Activated CD4-positive, alpha-beta T cell treated with anti-CD3 and anti-CD28 coated beads, Interleukin-2, amount 50 U/mL, for 48 hours (primary cell): ENCODE data around the gene TSPYL4.

Experiments
- DNase-seq, 2 experiments: peaks; one replicate each; pipeline ENCODE4 v3.0.0-alpha.2; 2020

The TSPYL4 gene

DNA sequence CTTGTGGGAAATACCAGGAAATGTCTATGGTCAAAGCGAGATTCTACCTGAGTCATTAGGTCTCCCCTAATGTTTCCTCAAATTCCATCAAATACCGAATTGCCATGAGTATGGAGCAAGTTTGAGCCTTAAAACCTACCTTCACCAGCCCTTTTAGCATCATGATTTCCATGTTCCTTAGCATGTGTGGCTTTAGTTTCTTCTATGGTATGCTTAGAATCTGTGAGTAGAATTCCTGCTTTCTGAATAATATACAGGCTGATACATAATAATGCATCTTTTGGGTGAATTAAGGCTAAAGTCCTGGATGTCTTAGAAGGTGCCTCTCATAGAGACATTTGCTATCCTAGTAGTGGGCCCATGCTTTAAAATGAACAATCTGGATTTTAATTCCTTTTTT lies 32.0 kb downstream of the TSPYL4 start:
- no peak for DNase-seq

DNA sequence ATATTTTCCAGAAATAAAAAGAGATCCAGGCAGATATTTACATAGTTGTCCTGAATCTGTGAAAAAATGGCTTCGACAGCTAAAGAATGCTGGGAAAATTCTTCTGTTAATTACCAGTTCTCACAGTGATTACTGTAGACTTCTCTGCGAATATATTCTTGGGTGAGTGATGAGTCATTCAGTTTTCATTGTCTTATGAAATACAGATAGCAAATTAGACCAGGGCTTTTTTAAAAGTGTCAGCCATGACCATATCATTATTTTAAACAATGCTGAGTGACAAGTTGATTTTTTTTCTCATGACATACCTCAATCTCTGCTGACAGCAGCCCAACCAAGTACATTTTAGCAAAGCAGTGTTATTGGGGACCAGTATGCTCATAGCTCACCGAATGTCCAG lies 32.8 kb downstream of the TSPYL4 start:
- no peak for DNase-seq

DNA sequence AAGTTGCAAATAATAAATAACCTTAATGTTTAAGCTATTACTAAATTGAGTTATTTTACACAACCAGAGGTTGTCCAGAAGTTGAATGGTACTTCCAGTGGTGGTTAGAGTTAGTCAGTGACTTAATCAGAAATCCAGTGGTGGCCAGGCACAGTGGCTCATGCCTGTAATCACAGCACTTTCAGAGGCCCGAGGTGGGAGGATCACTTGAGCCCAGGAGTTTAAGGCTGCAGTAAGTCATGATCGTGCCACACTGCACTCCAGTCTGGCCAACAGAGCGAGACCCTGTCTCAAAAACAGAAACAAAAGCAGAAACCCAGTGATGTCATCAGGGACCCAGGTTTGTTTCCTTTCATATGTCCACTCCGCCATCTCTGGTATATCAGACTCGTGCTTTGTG lies 35.0 kb downstream of the TSPYL4 start:
- DNase-seq: no peak

DNA sequence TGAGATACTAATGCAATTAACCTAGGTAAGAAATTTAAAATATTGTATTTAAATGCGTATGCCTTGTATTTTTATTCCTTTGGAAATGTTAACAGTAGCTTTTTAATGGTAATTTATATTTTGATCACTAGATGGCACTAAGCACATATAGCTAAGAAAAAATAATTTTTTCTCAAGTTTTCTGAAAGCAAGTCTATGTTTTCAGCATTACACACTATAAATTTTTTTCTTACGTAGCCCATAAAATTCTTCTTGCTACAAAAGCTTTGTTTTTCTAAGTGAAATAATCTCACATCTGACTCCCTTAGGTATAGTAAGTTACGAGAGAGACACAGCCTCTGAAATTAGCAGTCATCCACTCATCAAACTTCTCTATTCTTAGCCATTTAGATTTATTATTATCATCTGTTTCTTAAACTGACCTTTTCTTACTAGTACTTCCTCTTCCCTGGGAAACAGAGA lies 35.7 kb downstream of the TSPYL4 start:
- no peak for DNase-seq

DNA sequence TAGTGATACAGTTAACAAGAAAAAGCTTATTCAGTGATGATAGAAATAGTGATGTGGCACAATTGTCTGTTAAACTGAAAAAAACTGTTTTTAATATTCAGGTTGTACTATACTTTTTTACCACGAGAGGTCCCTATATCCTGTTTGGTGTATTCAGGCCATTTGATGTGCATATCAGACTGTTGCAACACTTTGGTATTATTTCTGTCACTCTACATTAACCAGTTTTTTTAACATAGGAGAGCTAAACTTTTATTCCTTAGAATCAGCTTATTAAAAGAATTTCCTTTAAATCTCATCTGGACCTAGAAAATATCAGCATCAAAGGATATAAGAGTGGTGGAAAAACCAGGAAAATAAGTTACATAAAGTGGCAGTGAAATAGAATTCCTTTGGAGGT lies 36.8 kb downstream of the TSPYL4 start:
- DNase-seq: no peak

DNA sequence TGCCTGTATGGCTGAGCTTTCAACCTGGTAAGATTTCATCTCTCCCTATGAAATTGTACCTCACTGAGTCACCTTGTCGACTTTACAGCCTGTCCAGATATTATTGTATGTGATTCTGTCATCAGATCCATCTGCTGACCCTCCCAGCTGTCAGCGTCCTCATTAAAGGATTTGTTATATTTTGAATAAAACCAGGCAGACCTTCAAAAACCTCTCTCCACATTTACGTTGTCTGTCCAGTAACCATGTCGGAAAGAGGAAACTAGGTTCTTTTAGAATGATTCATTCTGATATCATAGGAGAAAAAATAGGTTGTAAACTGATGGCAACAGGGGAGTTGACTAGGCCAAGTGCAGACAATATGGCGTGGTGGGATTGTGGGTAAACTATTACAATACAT lies 38.5 kb downstream of the TSPYL4 start:
- DNase-seq: no peak

DNA sequence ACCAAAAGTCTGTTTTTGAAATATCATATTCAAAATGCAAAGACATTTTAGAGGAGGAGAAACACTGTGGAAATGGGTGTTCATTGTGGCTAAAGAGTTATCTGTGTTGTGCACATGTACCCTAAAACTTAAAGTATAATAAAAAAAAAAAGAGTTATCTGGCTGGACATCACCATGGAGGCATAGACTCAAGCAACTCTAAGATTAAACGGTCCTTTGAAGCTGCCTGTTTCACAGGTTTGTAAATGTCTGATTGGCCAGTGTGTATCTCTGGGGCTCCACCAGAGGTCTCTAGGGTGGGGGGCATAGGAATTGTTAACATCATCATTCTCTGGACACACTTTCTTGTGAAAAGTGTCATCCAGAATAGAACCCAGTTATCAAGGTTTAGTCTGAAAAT lies 39.2 kb downstream of the TSPYL4 start:
- DNase-seq: no peak

DNA sequence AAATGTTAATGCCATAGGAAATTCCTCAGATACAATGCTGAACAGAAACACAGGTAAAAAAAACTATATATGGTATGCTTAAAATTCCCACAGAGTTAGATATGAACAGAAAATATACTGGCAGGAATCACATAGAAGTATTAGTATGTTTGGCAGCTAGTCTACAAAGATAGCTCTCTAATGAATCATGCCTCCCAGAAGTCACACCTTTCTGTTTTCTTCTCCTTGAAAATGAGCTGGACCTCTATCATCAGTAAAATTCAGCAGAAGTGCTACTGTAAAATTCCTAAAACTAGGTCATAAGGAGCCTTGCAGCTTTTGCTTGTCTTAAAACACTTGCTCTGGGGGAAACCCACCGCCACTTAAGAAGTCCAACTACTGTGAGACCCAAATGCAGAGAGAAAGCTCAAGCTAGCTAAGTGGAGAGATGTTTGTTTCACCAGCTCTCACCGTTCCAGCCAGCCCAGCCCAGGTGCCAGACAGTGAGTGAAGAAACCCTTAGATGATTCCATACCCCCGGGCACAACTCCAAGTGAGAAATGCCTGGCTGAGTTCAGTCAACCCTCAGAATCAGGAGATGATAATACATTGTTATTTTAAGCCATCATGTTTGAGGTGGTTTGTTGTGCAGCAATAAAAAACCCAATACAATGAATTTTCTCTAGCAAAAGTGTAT lies 43.0 kb downstream of the TSPYL4 start:
- no peak for DNase-seq

DNA sequence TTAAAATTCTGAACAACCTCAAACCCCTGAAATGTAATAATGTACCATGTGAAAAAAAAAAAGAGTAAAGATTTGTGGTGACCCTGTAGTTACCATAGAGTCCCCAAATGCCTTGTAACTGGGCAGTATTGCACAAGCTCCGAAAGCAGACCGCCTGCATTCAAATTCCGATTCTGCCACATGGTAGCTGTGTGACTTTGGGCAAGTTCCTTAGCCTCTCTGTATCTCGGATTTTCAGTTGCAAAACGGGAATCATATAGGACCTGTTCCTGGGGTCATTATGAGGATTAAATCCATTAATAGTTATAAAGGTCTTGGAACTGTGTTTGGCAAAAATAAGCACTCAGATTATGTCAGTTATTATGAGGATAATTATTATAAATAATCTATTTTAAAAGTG lies 43.6 kb downstream of the TSPYL4 start:
- DNase-seq: no peak

DNA sequence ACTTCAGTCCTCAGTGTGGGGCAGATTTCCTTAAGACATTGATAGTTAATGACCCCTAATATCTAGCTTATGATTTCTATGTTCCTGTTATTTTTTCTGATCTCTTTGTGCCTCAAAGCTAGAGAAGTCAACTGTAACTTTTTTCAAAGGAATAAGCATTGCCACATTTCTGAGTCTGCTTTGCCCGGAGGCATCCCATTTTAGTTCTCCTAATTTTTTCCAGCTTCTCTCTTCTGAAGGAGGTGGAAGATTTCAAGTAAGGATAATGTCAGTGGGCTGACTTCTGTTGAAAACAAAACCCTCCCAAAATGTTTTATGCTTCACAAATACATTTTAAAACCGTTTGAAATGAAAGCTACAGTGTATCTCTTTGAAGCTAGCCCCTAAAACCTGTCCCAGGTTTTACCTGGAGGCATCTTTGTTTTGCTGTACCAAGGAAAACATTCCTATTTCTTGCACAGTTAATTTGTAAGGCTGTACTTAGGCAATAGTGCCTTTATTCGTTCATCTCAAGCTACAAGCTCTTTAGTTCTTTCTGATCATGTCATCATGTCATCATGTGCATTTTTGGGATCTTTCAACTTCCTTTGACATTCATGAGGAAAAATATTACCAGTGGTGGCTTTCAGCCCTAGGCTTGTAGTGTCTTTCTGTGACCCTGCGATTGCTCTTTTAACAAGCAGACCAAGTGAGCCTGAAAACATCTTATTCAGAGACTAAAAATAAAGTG lies 45.7 kb downstream of the TSPYL4 start:
- no peak for DNase-seq

DNA sequence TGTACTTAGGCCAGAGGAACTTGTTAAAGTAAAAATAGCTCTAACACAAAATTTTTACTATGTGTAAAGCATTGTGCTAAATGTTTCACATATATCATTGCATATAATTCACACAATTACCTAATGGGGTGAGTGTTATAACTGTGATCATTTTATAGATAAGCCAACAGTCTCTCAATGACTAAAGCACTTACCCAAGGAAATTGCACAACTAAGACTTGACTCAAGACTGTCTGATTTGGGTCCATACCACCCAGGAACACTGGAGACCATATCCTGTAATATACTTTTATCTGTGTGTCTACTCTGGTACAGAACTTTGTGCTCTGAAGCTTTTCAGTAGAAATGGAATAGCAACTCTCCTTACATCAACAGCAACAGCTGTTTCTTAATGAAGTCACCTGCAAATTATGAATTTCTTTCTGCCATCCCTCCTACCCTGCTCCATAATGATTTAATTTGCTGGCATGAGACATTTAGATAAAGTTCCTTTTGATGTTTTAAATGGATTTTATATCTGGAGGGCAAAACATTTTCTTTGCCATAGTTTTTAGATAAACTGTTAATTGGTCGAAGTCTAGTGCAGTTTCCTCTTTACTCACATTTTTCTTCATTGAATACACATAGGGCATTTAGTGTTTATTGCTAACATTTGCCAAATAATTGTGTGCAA lies 47.5 kb downstream of the TSPYL4 start:
- no peak for DNase-seq

DNA sequence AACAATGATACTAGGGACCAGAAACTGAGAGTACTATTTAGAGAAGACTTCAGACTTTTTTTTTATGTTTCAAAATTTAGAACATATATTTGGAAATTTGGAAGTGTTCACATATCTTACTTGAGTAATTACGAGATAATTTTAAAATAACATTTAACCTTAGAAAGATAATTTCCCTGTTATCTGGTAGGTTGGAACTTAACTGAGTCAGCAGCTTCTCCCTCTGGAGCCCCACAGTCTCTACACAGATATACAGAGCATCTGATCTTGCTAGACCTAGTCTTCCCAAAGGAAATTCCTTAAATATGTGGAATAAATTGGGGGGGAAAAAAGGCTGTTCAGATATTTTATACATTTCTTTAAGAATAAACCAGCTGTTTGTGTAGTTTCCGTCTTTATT lies 48.6 kb downstream of the TSPYL4 start:
- DNase-seq: no peak

DNA sequence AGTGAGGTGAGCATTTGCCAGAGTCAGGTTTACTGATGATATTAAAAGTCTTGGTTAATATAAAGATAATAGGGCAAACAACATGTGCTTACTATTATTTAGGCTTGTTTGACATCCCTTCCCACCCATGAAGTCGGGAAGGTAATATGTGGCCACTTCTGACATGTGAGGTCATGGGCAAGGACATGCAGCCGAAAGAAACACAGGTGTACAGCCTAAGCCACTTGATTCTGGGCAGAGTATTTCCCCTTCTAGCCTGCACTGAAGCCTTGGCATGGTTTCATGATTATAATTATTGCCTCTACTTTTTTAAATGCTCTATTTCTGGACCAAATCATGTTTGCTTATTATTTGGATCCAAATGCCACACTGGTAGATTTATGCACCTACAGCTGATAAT lies 52.3 kb downstream of the TSPYL4 start:
- no peak for DNase-seq

DNA sequence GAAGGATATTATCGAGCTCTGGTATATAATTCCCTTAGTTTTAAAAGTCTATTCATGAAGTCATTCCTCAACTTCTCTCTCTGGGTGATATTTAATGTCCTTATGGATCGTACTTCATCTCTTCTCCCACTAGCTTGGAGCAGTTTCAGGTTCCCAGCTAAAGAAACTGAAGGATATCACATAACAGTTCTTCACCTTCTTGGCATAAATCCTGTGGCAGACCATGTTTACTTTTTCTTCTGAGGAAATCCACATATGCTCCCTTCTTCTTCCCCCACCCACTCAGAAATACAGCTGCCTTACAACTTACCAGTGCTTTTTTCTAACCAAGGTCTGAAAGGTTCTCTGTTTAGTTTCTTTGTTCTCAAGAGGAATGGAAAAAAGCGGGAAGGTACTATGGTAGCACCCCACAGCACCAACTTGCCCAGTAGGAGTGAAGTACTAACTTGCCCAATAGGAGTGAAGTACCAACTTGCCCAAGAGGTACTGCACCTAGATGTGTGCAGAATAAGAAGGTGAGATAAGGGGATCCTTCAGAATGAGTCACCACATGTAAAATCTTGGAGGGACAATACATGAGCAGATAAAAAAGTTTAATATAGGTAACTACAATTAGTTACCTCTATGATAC lies 53.1 kb downstream of the TSPYL4 start:
- DNase-seq: no peak
